ENCODE data around the gene MAGI3. TPM values are rescaled to one million over a fixed set of nuclear protein-coding genes. Genes with fewer than 3 reads are reported as not detected.

The MAGI3 gene
- polyA plus RNA-seq, 1 experiment = 1.9 TPM

- no peak for TF ChIP-seq CTCF (IDR thresholded peaks at IDR 0.05; ENCODE audit: insufficient read depth, low read depth, low read length)
- no peak for DNase-seq (ENCODE audit: low read depth)
- ChIA-PET POLR2A (no interaction called here), CTCF (no interaction called here)
- Histone ChIP-seq H3K36me3 (ENCODE audit: control insufficient read depth, insufficient read depth, low read length) (no peaks in the 10 kb centered on the region), H3K27me3 (ENCODE audit: control insufficient read depth, insufficient read depth, low read length) (no peaks in the 10 kb centered on the region), H3K4me3 (ENCODE audit: low read depth, low read length) (no peak overlapping the region)
Measured at GRCh38 chr1:113534875-113535274, 144.6 kb downstream of the MAGI3 start.

GRCh38 chr1:113536182-113536780, 146.0 kb downstream of the MAGI3 start:
- DNase-seq (ENCODE audit: low read depth) = no peak
- Histone ChIP-seq H3K36me3 (ENCODE audit: control insufficient read depth, insufficient read depth, low read length) (no peaks in the 10 kb centered on the region), H3K27me3 (ENCODE audit: control insufficient read depth, insufficient read depth, low read length) (no peaks in the 10 kb centered on the region), H3K4me3 (ENCODE audit: low read depth, low read length) (no peak overlapping the region)
- POLR2A ChIA-PET = no interaction called here
- CTCF ChIA-PET = no interaction called here
- no peak for TF ChIP-seq CTCF (IDR thresholded peaks at IDR 0.05; ENCODE audit: insufficient read depth, low read depth, low read length)

DNA sequence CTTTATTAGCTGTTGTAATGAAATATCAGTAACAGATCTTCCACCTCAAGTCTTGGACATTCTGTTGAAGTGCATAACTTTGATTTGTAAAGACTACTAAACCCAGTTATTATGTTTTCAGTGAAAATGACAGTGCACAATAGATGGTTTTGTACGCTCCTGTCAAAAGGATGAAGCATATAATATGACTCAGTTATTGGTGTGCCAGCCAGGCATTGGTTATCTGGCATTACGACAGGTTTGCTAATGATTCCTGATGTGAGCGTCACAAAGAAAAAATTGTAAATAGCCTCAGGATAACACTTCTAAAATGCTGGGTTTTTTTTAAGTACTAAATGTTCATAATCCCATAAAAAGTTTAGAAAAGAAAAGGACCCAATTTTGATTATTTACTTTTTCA, 147.9 kb downstream of the MAGI3 start:
- ChIA-PET CTCF (no interaction called here), POLR2A (no interaction called here)
- H3K27me3 ChIP-seq (ENCODE audit: control insufficient read depth, insufficient read depth, low read length) = no peaks in the 10 kb centered on the region
- no peak overlapping the region for H3K4me3 ChIP-seq (ENCODE audit: low read depth, low read length)
- DNase-seq (ENCODE audit: low read depth) = no peak
- TF ChIP-seq CTCF (IDR thresholded peaks at IDR 0.05; ENCODE audit: insufficient read depth, low read depth, low read length) = no peak
- no peaks in the 10 kb centered on the region for H3K36me3 ChIP-seq (ENCODE audit: control insufficient read depth, insufficient read depth, low read length)

DNA sequence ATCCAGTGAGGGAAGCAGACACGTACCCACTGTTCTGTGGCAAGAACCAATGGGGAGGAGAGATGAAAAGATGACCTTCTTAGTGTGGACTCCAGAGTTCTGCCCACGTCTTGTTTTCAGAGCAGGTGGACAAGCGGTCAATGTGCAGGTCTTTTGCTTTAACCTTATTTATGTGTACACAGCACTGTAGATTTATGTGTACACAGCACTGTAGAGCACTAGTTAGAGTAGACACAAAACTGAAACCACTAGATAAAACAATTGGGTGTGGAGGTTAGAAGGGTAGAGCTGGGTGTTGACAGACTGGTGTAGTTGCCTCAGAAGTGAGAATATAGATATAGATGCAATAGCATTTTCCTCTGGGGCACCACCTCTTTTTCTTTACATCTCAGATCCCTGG, 150.0 kb downstream of the MAGI3 start:
- no peak for TF ChIP-seq CTCF (IDR thresholded peaks at IDR 0.05; ENCODE audit: insufficient read depth, low read depth, low read length)
- H3K36me3 ChIP-seq (ENCODE audit: control insufficient read depth, insufficient read depth, low read length) = no peaks in the 10 kb centered on the region
- CTCF ChIA-PET = interaction anchor here (0.5 kb wide), 1 partner anchor 144 kb away, joined by 3 read pairs; no protein-coding TSS in a partner anchor
- POLR2A ChIA-PET = interaction anchor here (0.7 kb wide), 1 partner anchor 14 kb away, joined by 3 read pairs; no protein-coding TSS in a partner anchor
- H3K4me3 ChIP-seq (ENCODE audit: low read depth, low read length) = no peak overlapping the region
- no peaks in the 10 kb centered on the region for H3K27me3 ChIP-seq (ENCODE audit: control insufficient read depth, insufficient read depth, low read length)
- DNase-seq (ENCODE audit: low read depth) = no peak

GRCh38 chr1:113541106-113541505, 150.8 kb downstream of the MAGI3 start:
- ChIA-PET POLR2A (interaction anchor here (0.7 kb wide), 1 partner anchor 15 kb away, joined by 3 read pairs; no protein-coding TSS in a partner anchor), CTCF (no interaction called here)

More at GRCh38 chr1:113541106-113541505, 150.8 kb downstream of the MAGI3 start:
- Histone ChIP-seq H3K4me3 (ENCODE audit: low read depth, low read length) (no peak overlapping the region), H3K36me3 (ENCODE audit: control insufficient read depth, insufficient read depth, low read length) (no peaks in the 10 kb centered on the region), H3K27me3 (ENCODE audit: control insufficient read depth, insufficient read depth, low read length) (no peaks in the 10 kb centered on the region)
- no peak for TF ChIP-seq CTCF (IDR thresholded peaks at IDR 0.05; ENCODE audit: insufficient read depth, low read depth, low read length)
- no peak for DNase-seq (ENCODE audit: low read depth)
